WTC11 (cell line): Measurements from ENCODE around the gene RAB3GAP1.

Experiments
- CBFB ChIP-seq: sonication (generic); formaldehyde crosslinking; IDR thresholded peaks from 2 replicates; pipeline ENCODE4 v1.8.1; 2022; ENCODE audit warnings: mild to moderate bottlenecking, low read depth, missing genetic modification reagents
- CREM ChIP-seq: sonication (generic); formaldehyde crosslinking; IDR thresholded peaks from 2 replicates; pipeline ENCODE4 v1.8.1; 2022; ENCODE audit warnings: mild to moderate bottlenecking, missing genetic modification reagents, moderate library complexity
- CTCF ChIP-seq: fragments of 200-600 bp; IDR thresholded peaks from 2 replicates; pipeline ENCODE4 v1.8.0; 2022; ENCODE audit warnings: antibody characterized with exemption
- FOXJ3 ChIP-seq: sonication (generic); formaldehyde crosslinking; IDR thresholded peaks from 2 replicates; pipeline ENCODE4 v1.9.0; 2021; ENCODE audit warnings: missing genetic modification reagents, mild to moderate bottlenecking, borderline replicate concordance
- STAT6 ChIP-seq: sonication (generic); formaldehyde crosslinking; conservative IDR thresholded peaks from 2 replicates; pipeline ENCODE4 v1.8.1; 2023; ENCODE audit warnings: mild to moderate bottlenecking, low read depth, missing genetic modification reagents, moderate library complexity
- USF2 ChIP-seq: sonication (generic); formaldehyde crosslinking; IDR thresholded peaks from 2 replicates; pipeline ENCODE4 v1.8.1; 2023; ENCODE audit warnings: mild to moderate bottlenecking, missing genetic modification reagents, moderate library complexity

- TF ChIP-seq USF2 (CRISPR knock-in tag) (no peak), STAT6 (CRISPR knock-in tag) (no peak), CBFB (CRISPR knock-in tag) (no peak), CREM (no peak), CTCF (no peak), FOXJ3 (CRISPR knock-in tag) (no peak)
These were observed 2.0 kb upstream of the RAB3GAP1 start for GRCh38 chr2:135050132-135050531.
